RWPE1 (cell line): ENCODE data around the gene ATP2B2.

Experiments
- CTCF ChIA-PET: fragments of 350-600 bp; sonication (Branson Sonifier 250); formaldehyde crosslinking; extraction: SDS; loops from one replicate; lab custom pipeline; 2021; lab: Yijun Ruan, JAX
- POLR2A ChIA-PET: fragments of 400-600 bp; formaldehyde crosslinking; extraction: SDS; loops from one replicate; lab custom pipeline; 2020; ENCODE audit warnings: antibody characterized with exemption; ENCODE audit not compliant: low non-redundant PET; lab: Yijun Ruan, JAX
- DNase-seq: peaks from one replicate; pipeline ENCODE4 v3.0.0; 2012; ENCODE audit warnings: low spot score
- H3K27ac ChIP-seq: fragments of 450-650 bp; 2 replicates; pipeline ENCODE4 v1.5.1; 2017
- TF ChIP-seq, protein P1 (sequence below): fragments of 450-650 bp; conservative IDR thresholded peaks from 2 replicates; pipeline ENCODE4 v1.5.1; 2017; ENCODE audit warnings: low read depth, mild to moderate bottlenecking

ATP2B2 gene

DNA sequence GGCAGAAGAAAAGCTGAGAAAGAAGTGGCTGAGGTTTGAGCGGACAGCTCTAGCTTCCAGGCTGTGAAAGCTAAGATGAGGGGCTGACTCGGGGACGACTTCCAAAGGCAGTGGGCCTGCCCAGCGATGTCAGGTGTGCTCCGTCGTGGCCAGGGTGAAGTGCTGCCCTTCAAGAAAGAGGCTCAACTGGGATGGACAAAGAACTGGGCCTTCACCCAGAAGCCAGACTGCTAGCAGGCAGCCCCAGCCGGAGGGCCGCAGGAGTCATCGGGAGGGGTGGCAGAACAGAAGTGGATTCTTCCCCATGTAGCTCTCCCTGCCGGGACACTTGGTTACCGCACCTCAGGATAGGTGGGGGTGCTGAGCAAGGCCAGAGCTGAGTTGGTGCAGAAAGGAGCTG lies 171.3 kb downstream of the ATP2B2 start:
- ChIA-PET CTCF (no interaction called here), POLR2A (no interaction called here)
- H3K27ac ChIP-seq, result no peak overlapping the region
- TF ChIP-seq, protein P1, sequence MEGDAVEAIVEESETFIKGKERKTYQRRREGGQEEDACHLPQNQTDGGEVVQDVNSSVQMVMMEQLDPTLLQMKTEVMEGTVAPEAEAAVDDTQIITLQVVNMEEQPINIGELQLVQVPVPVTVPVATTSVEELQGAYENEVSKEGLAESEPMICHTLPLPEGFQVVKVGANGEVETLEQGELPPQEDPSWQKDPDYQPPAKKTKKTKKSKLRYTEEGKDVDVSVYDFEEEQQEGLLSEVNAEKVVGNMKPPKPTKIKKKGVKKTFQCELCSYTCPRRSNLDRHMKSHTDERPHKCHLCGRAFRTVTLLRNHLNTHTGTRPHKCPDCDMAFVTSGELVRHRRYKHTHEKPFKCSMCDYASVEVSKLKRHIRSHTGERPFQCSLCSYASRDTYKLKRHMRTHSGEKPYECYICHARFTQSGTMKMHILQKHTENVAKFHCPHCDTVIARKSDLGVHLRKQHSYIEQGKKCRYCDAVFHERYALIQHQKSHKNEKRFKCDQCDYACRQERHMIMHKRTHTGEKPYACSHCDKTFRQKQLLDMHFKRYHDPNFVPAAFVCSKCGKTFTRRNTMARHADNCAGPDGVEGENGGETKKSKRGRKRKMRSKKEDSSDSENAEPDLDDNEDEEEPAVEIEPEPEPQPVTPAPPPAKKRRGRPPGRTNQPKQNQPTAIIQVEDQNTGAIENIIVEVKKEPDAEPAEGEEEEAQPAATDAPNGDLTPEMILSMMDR, result no peak
- no peak for DNase-seq

DNA sequence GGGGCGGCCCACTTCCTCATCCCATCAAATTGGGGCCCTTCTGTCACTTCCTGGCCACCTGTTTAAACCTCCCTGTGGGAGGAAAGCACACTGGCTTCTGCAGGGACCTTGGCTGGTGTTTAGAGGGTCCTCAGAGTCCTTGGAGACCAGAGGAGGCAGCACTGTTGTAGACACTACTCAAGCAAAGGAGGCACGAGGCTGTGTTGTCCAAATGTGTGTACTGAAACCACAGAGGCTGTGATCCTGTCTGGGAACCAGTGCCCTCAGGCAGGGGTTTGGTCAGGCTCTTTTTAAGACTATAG lies 172.1 kb downstream of the ATP2B2 start:
- CTCF ChIA-PET, result no interaction called here
- POLR2A ChIA-PET, result no interaction called here
- no peak overlapping the region for H3K27ac ChIP-seq
- TF ChIP-seq, protein P1, result no peak
- no peak for DNase-seq

DNA sequence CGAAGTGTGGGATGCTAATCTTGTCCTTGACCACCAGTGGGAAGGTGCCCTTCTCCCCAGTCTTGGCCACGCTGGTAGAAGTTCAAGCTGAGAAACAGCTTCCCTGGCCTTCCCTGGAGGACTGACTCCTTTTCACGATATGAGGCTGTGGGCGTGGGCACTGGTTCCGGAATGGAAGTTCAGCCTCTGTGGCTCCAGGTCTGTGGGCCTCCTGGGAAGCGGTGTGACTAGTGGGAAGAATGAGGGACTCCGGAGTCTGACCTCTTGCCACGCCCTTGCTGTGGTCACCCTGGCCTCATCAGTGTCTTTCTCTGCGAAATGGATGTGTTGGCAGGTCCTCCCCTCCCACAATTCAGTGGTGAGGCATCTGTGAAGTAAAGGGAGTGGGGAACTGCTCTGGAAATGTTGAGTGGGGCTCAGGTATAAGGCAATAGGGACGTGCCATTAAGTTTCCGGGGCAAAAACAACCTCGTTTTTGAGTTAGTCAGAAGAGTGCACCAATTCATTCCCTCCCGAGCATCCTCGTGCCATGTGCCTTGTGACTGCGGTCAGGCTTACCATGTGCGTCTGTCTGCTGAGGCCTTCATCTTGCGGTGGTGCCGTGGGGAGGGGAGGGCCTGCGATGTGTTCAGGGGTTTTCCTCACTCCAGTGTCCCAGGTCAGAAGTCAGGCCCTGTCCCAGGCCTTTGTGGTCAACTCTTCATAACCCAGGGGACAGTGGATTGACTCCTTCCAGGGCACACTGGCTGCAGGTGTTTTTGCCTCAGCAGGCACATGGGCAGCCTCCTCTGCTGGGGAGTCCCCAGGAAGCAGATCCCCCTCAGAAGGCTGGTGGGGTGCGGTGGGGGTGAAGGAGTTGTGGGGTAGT lies 172.7 kb downstream of the ATP2B2 start:
- no peak for DNase-seq
- TF ChIP-seq, protein P1, result no peak
- no peak overlapping the region for H3K27ac ChIP-seq
- ChIA-PET CTCF (interaction anchor here (1.0 kb wide), 1 partner anchor 11 kb away, joined by 3 read pairs; no protein-coding TSS in a partner anchor), POLR2A (no interaction called here)

DNA sequence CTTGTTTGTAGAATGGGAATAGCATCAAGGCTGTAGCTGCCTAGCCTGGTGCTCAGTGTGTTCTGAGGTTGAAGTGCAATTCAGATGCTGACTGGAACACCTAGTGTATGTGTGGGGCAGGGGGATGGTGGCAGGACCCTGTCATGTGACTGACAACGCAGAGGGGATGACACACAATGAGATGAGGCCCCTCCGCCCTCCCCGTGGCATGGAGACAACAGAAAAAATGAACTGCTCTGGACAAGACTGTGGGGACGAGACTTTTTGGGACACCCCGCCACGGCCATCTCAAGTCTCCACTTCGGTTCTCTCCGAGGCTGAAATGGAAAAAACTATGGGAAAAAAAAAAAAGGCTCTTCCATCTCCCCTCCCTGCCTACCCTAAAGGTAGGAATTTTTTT lies 174.1 kb downstream of the ATP2B2 start:
- POLR2A ChIA-PET, result no interaction called here
- TF ChIP-seq, protein P1, result no peak
- no peak overlapping the region for H3K27ac ChIP-seq
- CTCF ChIA-PET, result no interaction called here
- no peak for DNase-seq

DNA sequence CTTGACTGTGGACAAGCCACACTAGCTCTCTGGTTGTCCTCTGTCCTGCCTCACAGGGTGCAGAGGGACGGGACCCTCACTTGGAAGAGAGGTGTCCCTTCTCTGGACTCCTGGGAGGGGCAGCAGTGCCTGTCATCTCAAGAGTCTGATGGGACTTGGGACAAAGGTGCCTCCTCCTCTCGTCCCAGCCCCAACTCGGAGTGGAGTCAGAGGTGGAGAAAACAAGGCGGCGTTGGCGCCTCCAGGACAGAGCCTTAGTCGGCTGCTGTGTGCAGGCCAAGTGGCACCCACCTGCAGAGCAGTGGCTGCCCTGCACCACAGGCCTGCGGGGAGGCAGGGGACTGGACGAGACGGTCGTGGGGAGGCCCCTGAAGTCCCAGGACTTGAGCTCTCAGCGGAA lies 175.1 kb downstream of the ATP2B2 start:
- no peak overlapping the region for H3K27ac ChIP-seq
- DNase-seq, result no peak
- ChIA-PET CTCF (no interaction called here), POLR2A (no interaction called here)
- TF ChIP-seq, protein P1, result no peak

DNA sequence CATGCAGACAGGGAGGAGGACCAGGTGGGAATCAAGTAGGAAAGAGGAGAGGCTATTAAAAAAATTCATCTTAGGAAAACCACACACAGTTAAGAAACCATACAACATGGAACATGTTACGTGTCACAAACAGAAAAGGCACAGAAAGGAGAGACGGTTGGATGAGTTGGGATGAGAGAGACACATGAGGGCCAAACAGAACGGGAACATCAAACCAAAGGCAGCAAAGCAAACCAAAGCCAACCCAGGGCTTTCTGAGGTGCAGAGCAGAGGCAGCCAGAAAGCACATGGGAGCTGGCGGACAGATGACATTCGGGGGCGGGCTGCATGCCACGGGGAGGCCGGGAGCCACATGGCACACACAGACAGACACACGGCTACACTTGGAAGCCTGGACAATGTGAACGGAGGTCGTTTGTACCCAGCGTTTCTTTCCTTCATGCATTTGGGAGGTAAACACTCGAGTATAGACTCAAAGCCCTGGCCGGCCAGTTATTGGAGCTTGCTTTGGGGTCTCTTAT lies 175.8 kb downstream of the ATP2B2 start:
- TF ChIP-seq, protein P1, result no peak
- DNase-seq, result no peak
- no peak overlapping the region for H3K27ac ChIP-seq
- ChIA-PET CTCF (no interaction called here), POLR2A (no interaction called here)
